Measurements from ENCODE around the gene TNPO3. TPM values are rescaled to one million over a fixed set of nuclear protein-coding genes. Genes with fewer than 3 reads are reported as not detected.
A peak's percentile ranks its signal among the peaks of the same experiment; 100 is the strongest.

The TNPO3 gene
- total and polyA plus RNA-seq, 10 of the 15 experiments (the other 5 are each of a cell fraction or from before 2014, with no cell fraction given), result 17.6 to 91.8 (median 65.9) TPM

DNA sequence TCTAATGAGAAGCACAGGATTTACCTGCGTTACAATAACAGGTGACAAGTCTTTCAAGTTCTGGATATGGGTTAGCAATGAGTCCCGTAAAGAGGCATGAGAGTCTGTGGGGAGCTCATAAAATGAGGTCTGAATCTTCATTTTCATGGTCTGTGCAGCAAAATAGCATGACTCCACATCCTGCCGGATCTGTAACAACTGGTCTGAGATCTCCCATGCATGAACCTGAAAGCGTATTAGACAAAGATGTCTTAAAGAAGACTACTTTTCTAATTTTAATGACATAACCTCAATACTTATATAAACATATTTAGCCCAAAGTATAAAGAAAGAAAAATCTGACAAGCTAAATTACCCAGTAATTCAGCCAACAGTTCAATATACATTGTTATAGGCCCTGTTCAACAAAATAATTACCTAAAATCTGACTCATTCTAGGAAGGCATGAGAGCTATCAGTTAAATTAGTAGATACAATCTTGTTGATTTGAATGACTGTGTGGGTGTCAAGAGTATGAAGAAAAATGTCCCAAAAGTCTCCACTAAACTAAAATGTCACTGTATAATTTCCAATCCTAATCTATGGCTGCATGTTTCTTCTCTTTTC is 36.9 kb downstream of the TNPO3 start (continued):
- TF ChIP-seq, protein P1, sequence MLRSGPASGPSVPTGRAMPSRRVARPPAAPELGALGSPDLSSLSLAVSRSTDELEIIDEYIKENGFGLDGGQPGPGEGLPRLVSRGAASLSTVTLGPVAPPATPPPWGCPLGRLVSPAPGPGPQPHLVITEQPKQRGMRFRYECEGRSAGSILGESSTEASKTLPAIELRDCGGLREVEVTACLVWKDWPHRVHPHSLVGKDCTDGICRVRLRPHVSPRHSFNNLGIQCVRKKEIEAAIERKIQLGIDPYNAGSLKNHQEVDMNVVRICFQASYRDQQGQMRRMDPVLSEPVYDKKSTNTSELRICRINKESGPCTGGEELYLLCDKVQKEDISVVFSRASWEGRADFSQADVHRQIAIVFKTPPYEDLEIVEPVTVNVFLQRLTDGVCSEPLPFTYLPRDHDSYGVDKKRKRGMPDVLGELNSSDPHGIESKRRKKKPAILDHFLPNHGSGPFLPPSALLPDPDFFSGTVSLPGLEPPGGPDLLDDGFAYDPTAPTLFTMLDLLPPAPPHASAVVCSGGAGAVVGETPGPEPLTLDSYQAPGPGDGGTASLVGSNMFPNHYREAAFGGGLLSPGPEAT (IDR thresholded peaks at IDR 0.05; ENCODE audit: low read depth), result 0 out of 2 replicates have a peak, but pooled peaks have one; percentile 33
- TF ChIP-seq EGR1 (IDR thresholded peaks at IDR 0.05; ENCODE audit: borderline replicate concordance in 1 of 2, low read depth in 2 of 2, low read length in 2 of 2) (no peak), MTA2 (IDR thresholded peaks at IDR 0.05; ENCODE audit: low read depth) (peak; percentile 89), MYB (IDR thresholded peaks at IDR 0.05; ENCODE audit: borderline replicate concordance, low read depth, low read length) (no peak), ZNF207 (IDR thresholded peaks at IDR 0.05; ENCODE audit: borderline replicate concordance) (no peak), WRNIP1 (IDR thresholded peaks at IDR 0.05; ENCODE audit: borderline replicate concordance, low read depth, low read length) (no peak), CREM (IDR thresholded peaks at IDR 0.05; ENCODE audit: low read depth) (no peak), SUZ12 (IDR thresholded peaks at IDR 0.05; ENCODE audit: unreplicated experiment) (no peak), ZNF384 (IDR thresholded peaks at IDR 0.05; ENCODE audit: borderline replicate concordance, low read depth, low read length) (no peak), POLR2A (IDR thresholded peaks at IDR 0.05; ENCODE audit: low read depth, low read length) (no peak), ZBED1 (IDR thresholded peaks at IDR 0.05; ENCODE audit: borderline replicate concordance) (no peak), NFXL1 (IDR thresholded peaks at IDR 0.05; ENCODE audit: borderline replicate concordance) (no peak), JUND (IDR thresholded peaks at IDR 0.05; ENCODE audit: low read depth, low read length) (no peak), MYC (IDR thresholded peaks at IDR 0.05; ENCODE audit: insufficient read depth, insufficient read length, insufficient replicate concordance, low read length, severe bottlenecking) (no peak)
- TF ChIP-seq, protein P2, sequence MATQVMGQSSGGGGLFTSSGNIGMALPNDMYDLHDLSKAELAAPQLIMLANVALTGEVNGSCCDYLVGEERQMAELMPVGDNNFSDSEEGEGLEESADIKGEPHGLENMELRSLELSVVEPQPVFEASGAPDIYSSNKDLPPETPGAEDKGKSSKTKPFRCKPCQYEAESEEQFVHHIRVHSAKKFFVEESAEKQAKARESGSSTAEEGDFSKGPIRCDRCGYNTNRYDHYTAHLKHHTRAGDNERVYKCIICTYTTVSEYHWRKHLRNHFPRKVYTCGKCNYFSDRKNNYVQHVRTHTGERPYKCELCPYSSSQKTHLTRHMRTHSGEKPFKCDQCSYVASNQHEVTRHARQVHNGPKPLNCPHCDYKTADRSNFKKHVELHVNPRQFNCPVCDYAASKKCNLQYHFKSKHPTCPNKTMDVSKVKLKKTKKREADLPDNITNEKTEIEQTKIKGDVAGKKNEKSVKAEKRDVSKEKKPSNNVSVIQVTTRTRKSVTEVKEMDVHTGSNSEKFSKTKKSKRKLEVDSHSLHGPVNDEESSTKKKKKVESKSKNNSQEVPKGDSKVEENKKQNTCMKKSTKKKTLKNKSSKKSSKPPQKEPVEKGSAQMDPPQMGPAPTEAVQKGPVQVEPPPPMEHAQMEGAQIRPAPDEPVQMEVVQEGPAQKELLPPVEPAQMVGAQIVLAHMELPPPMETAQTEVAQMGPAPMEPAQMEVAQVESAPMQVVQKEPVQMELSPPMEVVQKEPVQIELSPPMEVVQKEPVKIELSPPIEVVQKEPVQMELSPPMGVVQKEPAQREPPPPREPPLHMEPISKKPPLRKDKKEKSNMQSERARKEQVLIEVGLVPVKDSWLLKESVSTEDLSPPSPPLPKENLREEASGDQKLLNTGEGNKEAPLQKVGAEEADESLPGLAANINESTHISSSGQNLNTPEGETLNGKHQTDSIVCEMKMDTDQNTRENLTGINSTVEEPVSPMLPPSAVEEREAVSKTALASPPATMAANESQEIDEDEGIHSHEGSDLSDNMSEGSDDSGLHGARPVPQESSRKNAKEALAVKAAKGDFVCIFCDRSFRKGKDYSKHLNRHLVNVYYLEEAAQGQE (IDR thresholded peaks at IDR 0.05; ENCODE audit: low read depth, low read length), result no peak
- TF ChIP-seq, protein P3, sequence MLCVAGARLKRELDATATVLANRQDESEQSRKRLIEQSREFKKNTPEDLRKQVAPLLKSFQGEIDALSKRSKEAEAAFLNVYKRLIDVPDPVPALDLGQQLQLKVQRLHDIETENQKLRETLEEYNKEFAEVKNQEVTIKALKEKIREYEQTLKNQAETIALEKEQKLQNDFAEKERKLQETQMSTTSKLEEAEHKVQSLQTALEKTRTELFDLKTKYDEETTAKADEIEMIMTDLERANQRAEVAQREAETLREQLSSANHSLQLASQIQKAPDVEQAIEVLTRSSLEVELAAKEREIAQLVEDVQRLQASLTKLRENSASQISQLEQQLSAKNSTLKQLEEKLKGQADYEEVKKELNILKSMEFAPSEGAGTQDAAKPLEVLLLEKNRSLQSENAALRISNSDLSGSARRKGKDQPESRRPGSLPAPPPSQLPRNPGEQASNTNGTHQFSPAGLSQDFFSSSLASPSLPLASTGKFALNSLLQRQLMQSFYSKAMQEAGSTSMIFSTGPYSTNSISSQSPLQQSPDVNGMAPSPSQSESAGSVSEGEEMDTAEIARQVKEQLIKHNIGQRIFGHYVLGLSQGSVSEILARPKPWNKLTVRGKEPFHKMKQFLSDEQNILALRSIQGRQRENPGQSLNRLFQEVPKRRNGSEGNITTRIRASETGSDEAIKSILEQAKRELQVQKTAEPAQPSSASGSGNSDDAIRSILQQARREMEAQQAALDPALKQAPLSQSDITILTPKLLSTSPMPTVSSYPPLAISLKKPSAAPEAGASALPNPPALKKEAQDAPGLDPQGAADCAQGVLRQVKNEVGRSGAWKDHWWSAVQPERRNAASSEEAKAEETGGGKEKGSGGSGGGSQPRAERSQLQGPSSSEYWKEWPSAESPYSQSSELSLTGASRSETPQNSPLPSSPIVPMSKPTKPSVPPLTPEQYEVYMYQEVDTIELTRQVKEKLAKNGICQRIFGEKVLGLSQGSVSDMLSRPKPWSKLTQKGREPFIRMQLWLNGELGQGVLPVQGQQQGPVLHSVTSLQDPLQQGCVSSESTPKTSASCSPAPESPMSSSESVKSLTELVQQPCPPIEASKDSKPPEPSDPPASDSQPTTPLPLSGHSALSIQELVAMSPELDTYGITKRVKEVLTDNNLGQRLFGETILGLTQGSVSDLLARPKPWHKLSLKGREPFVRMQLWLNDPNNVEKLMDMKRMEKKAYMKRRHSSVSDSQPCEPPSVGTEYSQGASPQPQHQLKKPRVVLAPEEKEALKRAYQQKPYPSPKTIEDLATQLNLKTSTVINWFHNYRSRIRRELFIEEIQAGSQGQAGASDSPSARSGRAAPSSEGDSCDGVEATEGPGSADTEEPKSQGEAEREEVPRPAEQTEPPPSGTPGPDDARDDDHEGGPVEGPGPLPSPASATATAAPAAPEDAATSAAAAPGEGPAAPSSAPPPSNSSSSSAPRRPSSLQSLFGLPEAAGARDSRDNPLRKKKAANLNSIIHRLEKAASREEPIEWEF (IDR thresholded peaks at IDR 0.05; ENCODE audit: insufficient replicate concordance, low read depth, low read length), result no peak
- TF ChIP-seq, protein P4, sequence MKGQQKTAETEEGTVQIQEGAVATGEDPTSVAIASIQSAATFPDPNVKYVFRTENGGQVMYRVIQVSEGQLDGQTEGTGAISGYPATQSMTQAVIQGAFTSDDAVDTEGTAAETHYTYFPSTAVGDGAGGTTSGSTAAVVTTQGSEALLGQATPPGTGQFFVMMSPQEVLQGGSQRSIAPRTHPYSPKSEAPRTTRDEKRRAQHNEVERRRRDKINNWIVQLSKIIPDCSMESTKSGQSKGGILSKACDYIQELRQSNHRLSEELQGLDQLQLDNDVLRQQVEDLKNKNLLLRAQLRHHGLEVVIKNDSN (IDR thresholded peaks at IDR 0.05; ENCODE audit: borderline replicate concordance, extremely low read length, insufficient read depth, low read depth, low read length), result no peak
